H1 (cell line): ENCODE measurements around the gene ASXL3. TPM values are rescaled to one million over a fixed set of nuclear protein-coding genes. Genes with fewer than 3 reads are reported as not detected.

Experiments
- CTCF ChIA-PET: fragments of 300-600 bp; sonication (Branson Sonifier 250); formaldehyde crosslinking; loops from one replicate; lab custom pipeline; 2021; ENCODE audit not compliant: partially characterized antibody; lab: Charles Lee
- POLR2A ChIA-PET: fragments of 300-600 bp; sonication (Branson Sonifier 250); formaldehyde crosslinking; loops from one replicate; lab custom pipeline; 2021; ENCODE audit warnings: inconsistent platforms; ENCODE audit not compliant: partially characterized antibody; lab: Charles Lee
- DNase-seq, 2 experiments: peaks; one replicate each; pipeline versions ENCODE4 v3.0.0 to v3.0.0-alpha.2; 2010 to 2022; ENCODE audit warnings: low spot score in 2 of 2, low read depth in 1 of 2, mixed read lengths in 1 of 2
- FAIRE-seq: peaks from 2 replicates; lab custom pipeline; 2011; peaks lifted over from hg19 to GRCh38; lab: Jason Lieb, UNC
- H2AFZ ChIP-seq: 2 replicates; pipeline ENCODE4 v1.8.1; 2012; ENCODE audit warnings: low read length, inconsistent platforms
- H2AK5ac ChIP-seq: 2 replicates; pipeline ENCODE4 v1.6.1; 2013; ENCODE audit warnings: low read depth, low read length
- H2BK120ac ChIP-seq: replicated peaks from 2 replicates; pipeline ENCODE3; 2013; ENCODE audit warnings: low read depth, low read length, inconsistent platforms
- H2BK12ac ChIP-seq: 2 replicates; pipeline ENCODE4 v1.6.1; 2013; ENCODE audit warnings: low read depth, low read length
- H2BK15ac ChIP-seq: 2 replicates; pipeline ENCODE4 v1.6.1; 2013; ENCODE audit warnings: low read length
- H2BK20ac ChIP-seq: 2 replicates; pipeline ENCODE4 v1.6.1; 2013; ENCODE audit warnings: low read length
- H2BK5ac ChIP-seq: 2 replicates; pipeline ENCODE4 v1.6.1; 2013; ENCODE audit warnings: low read depth, low read length
- H3K14ac ChIP-seq: 2 replicates; pipeline ENCODE4 v1.6.1; 2013; ENCODE audit warnings: inconsistent platforms; ENCODE audit not compliant: insufficient read length
- H3K18ac ChIP-seq: 2 replicates; pipeline ENCODE4 v1.6.1; 2013; ENCODE audit warnings: low read length; ENCODE audit errors: extremely low read depth
- H3K23ac ChIP-seq: 2 replicates; pipeline ENCODE4 v1.6.1; 2013; ENCODE audit warnings: inconsistent platforms; ENCODE audit not compliant: insufficient read length
- H3K23me2 ChIP-seq: 2 replicates; pipeline ENCODE4 v1.6.1; 2013; ENCODE audit warnings: low read depth, low read length
- H3K27ac ChIP-seq: 2 replicates; pipeline ENCODE4 v1.6.1; 2011; ENCODE audit warnings: low read depth, low read length, inconsistent platforms
- H3K27me3 ChIP-seq, 4 experiments: replicated peaks in 1 of 4; 1 replicate in 1 of 4; 2 replicates in 3 of 4; pipeline versions ENCODE4 v1.6.1 to v1.8.1; 2011 to 2013; ENCODE audit warnings: low read length in 3 of 4, mild to moderate bottlenecking in 3 of 4, inconsistent platforms in 2 of 4, mixed read lengths in 2 of 4, moderate library complexity in 1 of 4; ENCODE audit not compliant: control insufficient read depth in 3 of 4, insufficient read depth in 3 of 4; ENCODE audit errors: extremely low read depth in 1 of 4
- H3K36me3 ChIP-seq, 4 experiments: 2 replicates each; pipeline versions ENCODE4 v1.6.1 to v1.8.1; 2011 to 2013; ENCODE audit warnings: mild to moderate bottlenecking in 4 of 4, low read length in 3 of 4, moderate library complexity in 2 of 4, control low read depth in 1 of 4, inconsistent platforms in 1 of 4; ENCODE audit not compliant: insufficient read depth in 4 of 4, control insufficient read depth in 2 of 4
- H3K4ac ChIP-seq: replicated peaks from 2 replicates; pipeline ENCODE3; 2013; ENCODE audit warnings: low read length, low read depth, mixed read lengths, inconsistent platforms; ENCODE audit not compliant: insufficient read length
- H3K4me1 ChIP-seq, 4 experiments: replicated peaks in 1 of 4; 1 replicate in 1 of 4; 2 replicates in 3 of 4; pipeline versions ENCODE4 v1.6.1 to v1.8.1; 2011 to 2013; ENCODE audit warnings: low read length in 3 of 4, inconsistent platforms in 2 of 4, mixed read lengths in 1 of 4; ENCODE audit not compliant: insufficient read depth in 4 of 4, control insufficient read depth in 3 of 4
- H3K4me2 ChIP-seq, 2 experiments: 2 replicates each; pipeline versions ENCODE4 v1.6.1 to v1.8.1; 2011 to 2013; ENCODE audit warnings: low read depth in 2 of 2, low read length in 2 of 2, control low read depth in 1 of 2, inconsistent platforms in 1 of 2, mild to moderate bottlenecking in 1 of 2; ENCODE audit not compliant: insufficient read depth in 1 of 2
- H3K4me3 ChIP-seq, 4 experiments: fragments of 200-600, 300-600 bp in 1 of 4; sonication (generic), shearing (Covaris generic), sonication (Bioruptor Twin) in 1 of 4; 2 replicates each; pipeline versions ENCODE4 v1.5.1 to v1.8.1; 2011 to 2016; ENCODE audit warnings: low read length in 4 of 4, low read depth in 3 of 4, control low read depth in 2 of 4, inconsistent platforms in 2 of 4, mild to moderate bottlenecking in 2 of 4, mixed read lengths in 1 of 4, moderate library complexity in 1 of 4; ENCODE audit not compliant: insufficient read depth in 2 of 4; ENCODE audit errors: extremely low read depth in 1 of 4
- H3K56ac ChIP-seq: replicated peaks from 2 replicates; pipeline ENCODE3; 2013; ENCODE audit warnings: low read depth, mild to moderate bottlenecking, mixed read lengths, low read length, inconsistent platforms; ENCODE audit not compliant: insufficient read length
- H3K79me1 ChIP-seq: 2 replicates; pipeline ENCODE4 v1.6.1; 2013; ENCODE audit warnings: low read depth, low read length, control low read depth
- H3K79me2 ChIP-seq, 2 experiments: 2 replicates each; pipeline versions ENCODE4 v1.6.1 to v1.8.1; 2012 to 2013; ENCODE audit warnings: low read length in 2 of 2, mild to moderate bottlenecking in 2 of 2, inconsistent platforms in 1 of 2; ENCODE audit not compliant: insufficient read depth in 2 of 2, control insufficient read depth in 1 of 2
- H3K9ac ChIP-seq, 4 experiments: replicated peaks in 1 of 4; 1 replicate in 1 of 4; 2 replicates in 3 of 4; pipeline versions ENCODE4 v1.6.1 to v1.8.1; 2011 to 2013; ENCODE audit warnings: low read depth in 3 of 4, low read length in 3 of 4, control low read depth in 2 of 4, mild to moderate bottlenecking in 2 of 4, moderate library complexity in 2 of 4, inconsistent platforms in 1 of 4; ENCODE audit errors: extremely low read depth in 1 of 4
- H3K9me3 ChIP-seq, 2 experiments: 2 replicates each; pipeline versions ENCODE4 v1.6.1 to v1.8.1; 2012 to 2013; ENCODE audit warnings: mild to moderate bottlenecking in 2 of 2, moderate library complexity in 2 of 2, control low read depth in 1 of 2, inconsistent platforms in 1 of 2, low read depth in 1 of 2, low read length in 1 of 2, mixed read lengths in 1 of 2; ENCODE audit not compliant: insufficient read depth in 2 of 2
- H4K20me1 ChIP-seq, 2 experiments: replicated peaks in 1 of 2; 2 replicates each; pipeline versions ENCODE3 to v1.8.1; 2011 to 2013; ENCODE audit warnings: inconsistent platforms in 2 of 2, low read length in 2 of 2, mild to moderate bottlenecking in 1 of 2; ENCODE audit not compliant: insufficient read depth in 2 of 2, control insufficient read depth in 1 of 2
- H4K5ac ChIP-seq: 2 replicates; pipeline ENCODE4 v1.6.1; 2013; ENCODE audit warnings: low read length, low read depth, mixed read lengths, inconsistent platforms; ENCODE audit not compliant: insufficient read length
- H4K8ac ChIP-seq: 2 replicates; pipeline ENCODE4 v1.8.0; 2013; ENCODE audit warnings: mild to moderate bottlenecking, moderate library complexity, low read length, inconsistent platforms; ENCODE audit not compliant: insufficient read depth; ENCODE audit errors: extremely low read depth
- H4K91ac ChIP-seq: replicated peaks from 2 replicates; pipeline ENCODE3; 2013; ENCODE audit warnings: low read length, mixed read lengths, inconsistent platforms; ENCODE audit not compliant: insufficient read length
- POLR2AphosphoS5 ChIP-seq: IDR thresholded peaks from 2 replicates; pipeline ENCODE4 v1.6.1; 2011; ENCODE audit warnings: low read depth, low read length
- SP1 ChIP-seq: IDR thresholded peaks from 2 replicates; pipeline ENCODE4 v1.6.1; 2011; ENCODE audit warnings: low read depth, low read length
- TAF7 ChIP-seq: optimal IDR thresholded peaks from 2 replicates; pipeline ENCODE3; 2011; ENCODE audit warnings: low read depth, mild to moderate bottlenecking, inconsistent platforms, low read length, moderate library complexity, borderline replicate concordance
- WGBS, 2 experiments: shearing (Covaris generic) in 1 of 2; methylation state at CpG; one replicate each; pipeline versions ENCODE4 v1.1.6 to v1.1.7; 2013 to 2015; ENCODE audit warnings: low lambda C conversion rate in 2 of 2, mixed read lengths in 2 of 2, inconsistent platforms in 1 of 2, low coverage in 1 of 2, missing lambda C conversion rate in 1 of 2; ENCODE audit not compliant: insufficient replicate concordance in 2 of 2, insufficient coverage in 1 of 2, insufficient read length in 1 of 2; ENCODE audit errors: extremely low coverage in 1 of 2, missing lambda C conversion rate in 1 of 2; 5-methylcytosine and 5-hydroxymethylcytosine counted together
- polyA plus RNA-seq, 7 experiments: library from polyadenylated mRNA; depleted of rRNA in 3 of 7; stranded (reverse) in 5 of 7; unstranded in 2 of 7; fragments of >200 nt in 5 of 7; fragments of 200-250 nt in 2 of 7; gene quantifications; 1 replicate in 5 of 7; 2 replicates in 1 of 7; 4 replicates in 1 of 7; pipeline versions ENCODE4 v1.2.1 to v1.2.3, GENCODE V29; 2011 to 2013; ENCODE audit warnings: missing spikeins in 2 of 7, mixed read lengths in 2 of 7
- total RNA-seq: library from RNA; stranded (reverse); fragmentation: NEBNext Ultra II Directional; extraction: Animal tissue kit (Norgen Biotek cat#: 25700); gene quantifications from 2 replicates; pipeline ENCODE4 v1.2.1, GENCODE V29; 2021

Gene ASXL3
- total and polyA plus RNA-seq, 2 of the 8 experiments (the other 6 are each of a cell fraction or from before 2014, with no cell fraction given) = 0.08 to 1.3 TPM

DNA sequence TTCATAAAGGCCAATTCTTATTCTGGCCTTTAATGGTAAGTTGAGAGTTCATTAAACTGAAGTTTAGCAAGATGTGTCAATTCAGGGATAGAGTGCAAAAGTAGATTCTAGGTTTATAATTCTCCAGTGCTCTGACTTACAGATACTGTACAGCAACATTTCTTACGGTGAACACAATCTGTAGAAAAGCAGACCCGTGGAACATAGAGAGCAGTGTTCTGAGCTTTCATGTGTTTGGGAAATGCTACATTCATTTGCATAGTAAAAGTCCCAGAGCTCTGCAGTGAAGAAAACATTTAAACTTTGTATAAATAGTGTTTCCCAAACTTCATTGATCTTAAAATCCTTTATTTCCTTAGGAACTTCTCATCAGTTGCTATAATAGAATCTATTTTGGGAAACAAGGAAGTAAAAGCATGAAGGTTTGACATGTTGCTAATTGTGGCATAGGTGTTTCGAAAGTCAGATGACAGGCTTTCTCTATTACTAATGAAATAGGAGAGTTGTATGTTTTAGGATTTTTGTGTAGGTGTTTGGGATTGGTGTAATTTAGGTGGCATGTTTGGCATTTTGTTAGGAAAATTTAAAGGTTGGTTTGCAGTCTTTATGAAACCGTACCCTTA, 138.2 kb downstream of the ASXL3 start:
- Histone ChIP-seq H4K8ac (no peak overlapping the region), H3K27ac (no peak overlapping the region), H3K9ac (no peak overlapping the region), H3K4me3 (no peak overlapping the region), H2BK15ac (no peak overlapping the region), H4K20me1 (no peaks in the 10 kb centered on the region), H2AK5ac (no peak overlapping the region), H3K56ac (no peak overlapping the region), H2BK120ac (no peak overlapping the region), H2AFZ (no peak overlapping the region), H3K23ac (no peak overlapping the region), H3K4me2 (no peak overlapping the region), H3K79me1 (no peaks in the 10 kb centered on the region), H3K23me2 (no peaks in the 10 kb centered on the region), H3K4me1 (no peaks in the 10 kb centered on the region), H3K18ac (no peak overlapping the region), H3K9me3 (no peaks in the 10 kb centered on the region), H3K79me2 (no peaks in the 10 kb centered on the region), H3K4ac (no peak overlapping the region), H2BK12ac (no peak overlapping the region), H3K27me3 (no peaks in the 10 kb centered on the region), H3K36me3 (no peaks in the 10 kb centered on the region), H4K91ac (no peak overlapping the region), H3K14ac (no peak overlapping the region), H4K5ac (no peak overlapping the region), H2BK20ac (no peak overlapping the region), H2BK5ac (no peak overlapping the region)
- FAIRE-seq (no peak), DNase-seq (no peak)
- POLR2A ChIA-PET = no interaction called here
- TF ChIP-seq SP1 (no peak), POLR2AphosphoS5 (no peak), TAF7 (no peak)
- 91% methylated on average over 4 of the region's 4 CpGs; no CpG with 5 or more reads in 1 of the 2 experiments for WGBS, 2 experiments
- CTCF ChIA-PET = interaction anchor here (1.7 kb wide), 1 partner anchor 29 kb away, joined by 6 read pairs; no protein-coding TSS in a partner anchor
